GM18498 (cell line): ENCODE measurements around the gene CETN2.
A peak's percentile ranks its signal among the peaks of the same experiment; 100 is the strongest.

Experiments used
- ATAC-seq: cut with Tn5 transposase; IDR thresholded peaks from one replicate; pipeline ENCODE4 v1.9.1; 2021; ENCODE audit warnings: mild to moderate bottlenecking, moderate library complexity; ENCODE audit not compliant: unreplicated experiment

The CETN2 gene

DNA sequence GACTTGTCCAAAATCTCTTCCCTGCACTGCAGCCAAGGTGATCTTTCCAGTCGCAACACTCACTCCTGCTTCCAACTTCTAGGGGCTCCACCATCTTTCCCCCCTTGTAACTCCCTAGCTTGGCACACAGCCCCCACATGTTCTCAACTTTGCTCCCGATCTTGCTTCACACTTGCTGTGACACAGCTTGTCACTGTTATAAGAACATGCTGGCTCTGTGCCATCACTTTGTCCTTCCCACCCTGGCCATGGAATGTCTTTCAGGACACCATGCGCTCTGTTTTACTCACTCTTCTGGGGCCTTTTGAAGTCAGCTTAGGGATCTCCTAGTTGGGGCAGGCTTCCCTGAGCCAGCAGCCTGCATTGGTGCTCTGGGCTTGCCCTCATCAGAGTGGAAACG lies 2.8 kb upstream of the CETN2 start:
- no peak for ATAC-seq

DNA sequence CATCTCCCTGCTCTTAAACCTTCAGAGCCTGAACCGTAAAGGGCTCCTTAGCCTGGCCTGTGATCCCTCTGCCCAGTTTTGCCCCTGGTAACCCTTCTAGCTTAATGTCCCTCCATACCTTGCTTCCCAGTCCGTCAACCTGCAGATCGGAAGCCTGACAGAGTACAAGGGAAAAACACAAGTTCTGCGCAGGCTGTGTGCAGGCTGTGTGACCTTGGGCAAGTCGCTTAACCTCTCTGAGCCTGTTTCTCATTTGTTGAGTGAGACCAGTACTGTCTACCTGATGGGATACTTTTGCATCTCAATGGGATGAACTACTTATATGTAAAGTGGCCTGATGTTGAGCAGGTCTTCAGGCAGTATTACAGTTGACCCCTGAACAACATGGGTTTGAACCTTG lies 2.0 kb upstream of the CETN2 start:
- ATAC-seq = no peak

DNA sequence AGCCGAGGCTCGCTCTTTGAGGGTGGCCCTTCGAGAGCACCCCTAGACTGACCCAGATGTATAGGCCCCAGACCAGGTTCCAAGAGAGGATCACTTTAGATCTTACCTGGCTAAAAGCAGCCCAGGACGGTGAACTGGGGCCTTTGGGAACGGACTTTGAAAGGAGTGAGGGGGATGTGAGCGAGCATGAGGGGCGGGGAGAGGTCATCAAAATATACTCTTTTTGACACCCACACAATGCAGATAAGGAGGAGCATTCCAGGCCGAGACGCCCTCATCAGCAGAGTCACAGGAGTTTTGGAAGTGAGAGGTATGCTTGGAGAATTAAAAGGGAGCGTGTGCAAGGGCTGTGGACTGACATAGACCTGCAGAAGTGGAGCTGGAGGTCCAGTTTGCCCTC lies 834 bp upstream of the CETN2 start:
- no peak for ATAC-seq

DNA sequence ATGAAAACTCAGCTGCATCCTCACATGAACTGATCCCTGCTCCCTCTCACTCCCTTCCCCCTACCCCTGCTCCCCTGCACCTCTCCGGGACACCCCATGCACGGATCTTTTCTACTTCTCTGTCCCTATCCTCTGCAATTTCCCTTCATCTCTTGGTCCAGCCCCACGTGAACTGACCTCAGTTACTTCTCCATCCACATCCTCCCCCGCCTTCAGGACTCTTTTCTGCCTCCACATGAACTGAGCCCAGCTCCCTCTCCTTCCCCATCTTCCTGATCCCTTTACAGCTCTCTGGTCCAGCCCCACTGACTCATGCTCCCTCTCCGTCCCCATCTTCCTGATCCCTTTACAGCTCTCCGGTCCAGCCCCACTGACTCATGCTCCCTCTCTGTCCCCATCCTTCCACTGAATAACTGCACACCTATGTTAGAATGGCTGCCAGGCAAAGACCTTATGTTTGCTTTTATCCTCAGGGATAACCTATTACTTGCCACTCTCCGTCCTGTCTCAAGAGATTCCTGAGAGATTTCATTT lies 5.6 kb downstream of the CETN2 start:
- no peak for ATAC-seq

DNA sequence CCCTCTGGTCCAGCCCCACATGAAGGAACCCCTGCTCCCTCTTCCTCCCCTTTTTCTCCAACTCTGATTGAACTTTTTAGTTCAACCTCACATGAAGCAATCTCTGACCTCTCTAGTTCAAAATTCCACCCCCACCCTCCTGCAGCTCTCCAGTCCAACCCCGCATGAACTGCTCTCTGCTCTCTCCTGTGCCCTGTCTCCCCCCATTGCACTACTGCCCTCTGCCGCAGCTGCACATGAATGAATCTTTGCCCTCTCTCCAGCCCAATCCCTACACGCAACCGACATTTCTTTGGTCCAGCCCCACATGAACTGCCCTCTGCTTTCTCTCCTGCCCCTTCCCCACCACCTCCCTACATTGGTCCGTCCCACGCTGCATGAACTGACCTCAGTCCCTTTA lies 6.9 kb downstream of the CETN2 start:
- ATAC-seq = no peak

DNA sequence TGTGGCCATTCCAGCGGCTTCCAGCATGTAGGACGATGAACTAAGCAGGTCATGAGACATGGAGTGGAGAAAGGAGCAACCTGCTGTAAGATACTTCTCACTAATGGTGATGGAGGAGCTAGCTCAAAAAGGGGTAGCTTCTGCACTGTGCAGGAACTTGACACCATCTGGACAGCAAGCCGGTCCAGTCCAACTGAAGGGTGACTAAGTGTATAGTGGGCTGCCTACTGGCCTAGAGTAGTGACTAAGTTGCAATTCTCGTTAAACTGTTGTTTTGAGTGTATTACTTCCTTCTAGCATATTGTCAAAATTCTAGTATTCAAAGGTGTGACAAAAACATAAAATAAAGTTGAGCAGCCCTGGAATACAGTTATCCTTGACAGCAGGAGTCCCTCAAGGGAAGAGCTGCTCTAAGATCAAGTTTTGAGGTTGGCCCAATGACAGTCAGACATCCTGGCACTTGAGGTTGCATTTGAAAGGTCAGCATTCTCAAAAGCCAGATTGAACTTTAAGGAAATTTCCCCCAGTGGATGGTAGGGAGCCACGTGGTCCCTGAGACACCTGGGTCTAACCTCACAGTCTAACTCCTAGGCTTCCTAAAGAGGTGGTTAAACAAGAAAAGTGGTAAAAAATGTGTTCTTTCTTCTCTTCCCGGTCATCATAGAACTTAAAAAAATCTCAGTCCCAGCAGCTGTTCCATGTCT lies 8.0 kb downstream of the CETN2 start:
- no peak for ATAC-seq

DNA sequence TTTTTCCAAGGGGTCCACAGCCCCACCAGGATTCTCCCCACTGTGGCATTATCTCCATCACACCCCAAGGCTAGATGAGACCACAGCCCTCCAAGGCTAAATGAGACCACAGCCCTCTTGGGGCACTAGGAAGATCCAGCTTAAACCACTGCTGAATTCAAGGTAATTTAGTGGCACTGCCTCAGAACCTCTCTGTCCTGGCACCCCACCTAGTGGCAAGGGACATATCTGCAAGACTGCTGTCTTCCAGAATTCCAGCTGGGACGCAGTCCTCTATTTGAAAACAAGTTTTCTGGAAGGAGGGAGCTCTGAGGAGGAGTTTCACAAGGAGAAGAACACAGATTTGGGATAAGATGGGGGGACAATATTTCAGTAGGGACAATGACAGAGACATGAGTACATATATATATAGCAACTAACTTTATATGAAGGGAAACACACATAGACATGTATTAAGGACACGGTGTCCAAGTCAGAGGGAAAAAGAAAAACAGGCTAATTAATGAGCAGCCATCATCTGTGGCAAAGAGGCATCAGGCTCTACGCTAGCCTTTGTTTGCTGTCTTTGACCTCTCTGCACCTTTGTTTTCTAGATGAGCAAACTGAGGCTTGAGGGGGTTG lies 9.3 kb downstream of the CETN2 start:
- no peak for ATAC-seq

DNA sequence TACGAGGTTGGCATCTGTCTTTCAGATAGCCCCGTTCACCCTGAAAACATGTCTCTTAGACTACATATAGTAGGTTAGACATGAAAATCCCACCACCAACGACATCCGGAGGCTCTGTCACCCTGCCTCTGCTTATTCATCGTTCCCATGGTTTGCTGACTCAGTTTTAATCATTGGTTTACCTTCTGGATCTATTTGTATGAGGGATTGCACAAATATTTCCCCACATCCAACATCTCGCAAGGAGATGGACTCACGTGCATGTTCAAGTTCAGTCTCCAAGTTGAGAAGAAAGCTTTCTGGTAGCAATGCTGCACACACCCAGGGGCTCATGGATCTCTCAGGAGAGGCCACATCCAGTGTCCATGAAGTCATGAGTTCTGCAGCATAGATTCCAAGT lies 10.8 kb downstream of the CETN2 start:
- ATAC-seq = no peak

DNA sequence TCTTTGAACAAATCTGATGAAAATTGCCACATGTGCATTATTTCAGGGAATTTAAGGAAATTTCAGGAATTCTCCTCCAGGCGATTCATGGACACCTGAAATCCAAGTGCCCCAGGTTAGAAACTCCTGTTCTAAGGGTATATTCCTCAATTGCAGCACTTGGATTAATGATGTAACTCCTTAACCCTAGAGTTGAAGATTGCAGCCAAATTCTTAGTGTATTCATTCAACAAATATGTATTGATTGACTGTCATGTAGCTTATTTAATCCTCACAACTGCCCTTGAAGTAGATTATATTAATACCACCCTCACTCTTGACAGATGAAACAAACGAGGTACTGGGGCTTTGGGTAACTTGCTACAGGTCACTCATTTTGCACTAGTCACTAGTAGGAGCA lies 11.3 kb downstream of the CETN2 start:
- no peak for ATAC-seq

DNA sequence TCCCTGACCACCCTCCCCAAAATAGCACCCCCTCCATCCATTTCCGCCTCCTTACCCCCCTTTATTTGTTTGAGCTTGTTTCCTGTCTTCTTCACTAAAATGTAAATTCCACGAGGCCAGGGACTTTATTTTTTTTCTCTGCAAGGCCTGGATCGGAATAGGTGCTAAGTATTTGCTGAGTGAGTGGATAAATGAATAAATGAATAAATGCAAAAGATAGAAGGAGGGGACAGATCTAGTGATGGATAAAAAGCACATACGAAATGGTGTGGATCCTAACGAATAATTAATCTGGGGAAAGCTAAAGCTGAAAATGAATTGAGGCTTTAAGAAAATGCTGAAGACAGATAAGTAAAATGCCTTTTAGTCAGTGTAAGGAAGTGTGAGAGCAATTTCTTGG lies 12.2 kb downstream of the CETN2 start:
- no peak for ATAC-seq

DNA sequence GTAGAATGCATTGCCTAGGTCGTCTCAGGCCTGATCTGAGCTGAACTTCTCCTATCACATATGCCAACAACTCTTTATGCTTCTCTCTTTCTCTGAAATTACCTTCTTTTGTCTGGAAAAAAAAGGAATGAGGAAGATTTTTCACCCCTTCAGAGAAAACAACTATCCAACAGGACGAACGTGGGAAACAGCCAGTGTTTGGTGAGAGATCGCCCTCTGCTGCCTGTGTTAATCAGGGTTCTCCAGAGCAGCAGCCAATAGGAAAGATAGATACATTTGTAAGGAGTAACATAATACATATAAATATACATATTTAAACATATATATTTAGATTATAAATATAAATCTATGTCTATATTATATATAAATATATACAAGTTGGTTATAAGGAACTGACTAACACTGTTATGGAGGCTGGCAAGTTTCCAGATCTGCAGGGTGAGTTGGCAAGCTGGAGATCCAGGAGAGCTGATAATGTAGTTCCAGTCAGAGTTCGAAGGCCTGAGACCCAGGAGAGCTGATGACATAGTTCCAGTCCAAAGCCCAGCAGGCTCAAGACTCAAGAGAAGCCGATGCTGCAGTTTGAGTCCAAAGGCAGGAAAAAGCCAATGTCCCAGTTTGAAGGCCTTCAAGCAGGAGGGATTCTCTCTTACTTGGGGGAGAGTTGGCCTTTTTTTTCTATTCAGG lies 13.3 kb downstream of the CETN2 start:
- ATAC-seq = no peak

DNA sequence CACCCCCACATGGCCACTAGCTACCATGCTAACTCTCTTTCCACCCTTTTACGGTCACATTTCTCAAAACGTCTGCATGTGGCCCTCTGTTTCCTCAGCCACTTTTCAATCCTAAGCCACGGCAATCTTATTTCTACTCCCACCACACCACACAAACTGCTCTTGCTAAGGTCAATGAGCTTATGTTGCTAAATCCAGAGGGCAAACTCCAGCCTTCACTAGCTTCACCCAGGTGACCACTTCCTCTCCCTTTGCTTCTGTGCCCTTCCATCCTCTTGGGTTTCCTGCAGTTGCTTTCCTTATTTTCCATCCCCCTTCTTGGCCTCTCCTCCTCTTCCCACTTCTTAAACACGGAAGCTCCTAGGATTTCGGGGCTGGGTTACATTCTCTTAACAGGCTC lies 16.5 kb downstream of the CETN2 start:
- ATAC-seq = no peak

DNA sequence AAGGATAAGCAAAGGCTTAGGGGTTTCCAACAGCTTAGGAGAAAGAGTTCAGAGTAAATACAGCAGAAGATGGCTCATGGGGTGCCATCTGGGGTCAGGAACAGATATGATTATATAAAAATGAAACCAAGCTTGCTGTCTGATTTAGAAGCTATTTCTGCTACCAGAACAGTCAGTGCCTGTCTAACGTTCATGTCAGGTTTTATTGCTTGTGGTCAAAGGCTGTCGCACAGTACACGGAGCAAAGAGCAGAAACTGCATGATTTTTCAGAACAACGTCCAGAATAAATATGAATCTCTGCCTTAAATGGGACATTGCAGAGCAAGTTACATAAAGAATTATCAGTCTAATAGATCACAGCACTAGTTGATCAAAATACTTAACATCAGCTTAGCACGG lies 17.4 kb downstream of the CETN2 start:
- no peak for ATAC-seq

DNA sequence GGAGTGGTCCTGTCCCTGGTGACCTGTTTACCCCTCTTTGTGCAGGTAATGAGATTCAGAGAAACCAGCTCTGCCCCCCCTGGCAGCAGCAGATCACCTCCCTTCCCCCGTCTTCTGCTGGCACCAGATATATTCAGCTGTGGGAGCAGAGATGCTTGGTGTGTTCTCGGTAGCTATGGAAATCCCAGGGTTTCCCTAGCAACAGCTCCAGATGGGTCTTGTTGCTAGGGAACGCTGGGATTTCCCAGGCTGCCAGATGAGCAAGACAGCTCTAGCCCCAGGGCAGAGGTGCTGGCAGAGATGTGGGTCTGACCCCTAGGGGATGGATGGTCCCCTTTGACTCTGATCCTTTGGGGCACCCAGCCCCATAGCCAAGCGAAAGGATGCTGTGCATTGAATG lies 20.2 kb downstream of the CETN2 start:
- ATAC-seq = no peak

DNA sequence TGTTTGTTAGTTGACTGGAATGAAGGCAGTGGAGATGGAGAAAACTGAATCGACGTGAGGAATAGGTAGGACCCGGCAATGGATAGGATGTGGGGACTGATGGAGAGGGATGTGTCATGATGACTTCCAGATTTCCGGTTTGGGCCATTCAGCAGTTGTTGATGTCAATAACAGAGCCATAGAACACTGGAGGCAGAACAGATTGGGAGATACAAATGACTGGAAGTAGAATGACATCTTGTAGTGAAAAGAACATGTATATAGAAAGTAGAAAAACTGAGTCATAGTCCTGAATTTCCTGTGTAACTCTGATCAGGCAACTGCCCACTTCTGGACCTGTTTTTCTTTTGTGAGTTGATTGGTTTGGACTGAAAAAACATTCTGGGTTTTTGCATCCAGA lies 24.5 kb downstream of the CETN2 start:
- ATAC-seq = no peak

DNA sequence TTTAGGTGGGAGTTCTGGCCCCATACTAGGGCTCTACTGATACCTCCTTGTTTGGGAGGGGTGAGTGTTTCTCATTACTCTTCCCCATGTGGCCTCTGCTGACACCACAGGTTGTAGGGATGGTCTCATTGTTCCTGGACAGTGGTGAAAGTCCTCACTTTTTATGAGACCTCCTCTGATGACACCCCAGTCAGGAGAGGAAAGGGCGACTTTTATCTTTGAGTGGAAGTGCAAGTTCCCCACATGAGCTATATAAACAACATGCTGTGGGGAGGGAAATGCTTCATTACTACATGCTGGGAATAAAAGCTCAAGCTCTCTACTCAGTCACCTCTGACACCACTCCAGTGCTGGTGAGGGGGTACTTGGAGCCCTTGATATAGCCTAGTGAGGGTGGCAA lies 31.6 kb downstream of the CETN2 start:
- no peak for ATAC-seq

DNA sequence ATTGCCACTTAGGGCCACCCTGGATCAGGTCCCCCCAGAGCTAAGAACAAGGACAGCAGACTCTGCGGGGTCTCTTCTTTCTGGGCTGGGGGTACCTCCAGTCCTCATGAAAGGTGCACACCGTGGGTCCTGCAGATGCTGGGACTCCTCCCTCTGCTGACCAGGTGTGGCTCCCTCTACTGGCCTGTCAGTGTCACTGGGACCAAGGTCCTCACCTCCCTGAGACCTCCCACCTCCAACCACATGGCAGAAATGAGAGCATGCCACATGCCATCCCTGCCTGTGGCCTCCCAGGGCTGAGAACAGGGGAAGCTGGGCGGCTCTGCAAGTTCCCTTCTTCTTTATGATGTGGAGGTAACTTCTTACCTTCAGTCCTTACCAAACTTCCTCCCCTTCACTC lies 43.5 kb downstream of the CETN2 start:
- peak; percentile 82 for ATAC-seq
